GM23338 (cell line): ENCODE data around the gene FANCG. TPM values are rescaled to one million over a fixed set of nuclear protein-coding genes. Genes with fewer than 3 reads are reported as not detected.

Source experiments
- ATAC-seq: fragments of 200-7000 bp; cut with Tn5 transposase; 3 replicates; pipeline ENCODE4 v1.9.1; 2020
- DNase-seq: peaks from one replicate; pipeline ENCODE4 v3.0.0-alpha.2; 2015; ENCODE audit warnings: low spot score
- H2AFZ ChIP-seq: fragments of 200-600 bp; sonication (generic); 2 replicates; pipeline ENCODE4 v1.8.0; 2016; ENCODE audit warnings: antibody characterized with exemption, mild to moderate bottlenecking, moderate library complexity
- H3F3A ChIP-seq: fragments of 200-600 bp; sonication (generic); replicated peaks from 2 replicates; pipeline ENCODE4 v1.8.0; 2017; ENCODE audit warnings: antibody characterized with exemption, mixed run types, low read depth
- H3K27ac ChIP-seq: fragments of 200-600 bp; sonication (generic); 2 replicates; pipeline ENCODE4 v1.6.1; 2016; ENCODE audit warnings: low read depth
- H3K27me3 ChIP-seq: fragments of 200-600 bp; sonication (generic); 2 replicates; pipeline ENCODE4 v1.8.0; 2016; ENCODE audit warnings: mild to moderate bottlenecking, mixed run types, moderate library complexity; ENCODE audit not compliant: insufficient read depth
- H3K36me3 ChIP-seq: fragments of 200-600 bp; sonication (generic); 2 replicates; pipeline ENCODE4 v1.8.0; 2016; ENCODE audit warnings: mild to moderate bottlenecking; ENCODE audit not compliant: insufficient read depth
- H3K4me1 ChIP-seq: fragments of 200-600 bp; sonication (generic); 2 replicates; pipeline ENCODE4 v1.8.0; 2016; ENCODE audit warnings: mild to moderate bottlenecking, moderate library complexity; ENCODE audit not compliant: insufficient read depth
- H3K4me2 ChIP-seq: fragments of 200-600 bp; sonication (generic); 2 replicates; pipeline ENCODE4 v1.7.1; 2017; ENCODE audit warnings: mixed run types
- H3K4me3 ChIP-seq: fragments of 200-600 bp; sonication (generic); 2 replicates; pipeline ENCODE4 v1.6.1; 2016; ENCODE audit warnings: mixed run types
- H3K79me2 ChIP-seq: fragments of 200-600 bp; sonication (generic); replicated peaks from 2 replicates; pipeline ENCODE4 v1.8.0; 2017; ENCODE audit warnings: mild to moderate bottlenecking; ENCODE audit not compliant: insufficient read depth
- H3K9me2 ChIP-seq: fragments of 200-600 bp; sonication (generic); 2 replicates; pipeline ENCODE4 v1.8.0; 2017; ENCODE audit not compliant: insufficient read depth
- H4K20me1 ChIP-seq: fragments of 200-600 bp; sonication (generic); replicated peaks from 2 replicates; pipeline ENCODE4 v1.8.0; 2017; ENCODE audit warnings: mild to moderate bottlenecking; ENCODE audit not compliant: insufficient read depth
- H3K27ac Mint-ChIP-seq: 2 replicates; pipeline ENCODE4 v1.8.0; 2020; ENCODE audit warnings: inconsistent platforms, mild to moderate bottlenecking, moderate library complexity, mixed read lengths
- H3K27me3 Mint-ChIP-seq: 3 replicates; pipeline ENCODE4 v1.8.0; 2022; ENCODE audit warnings: low read depth, mild to moderate bottlenecking, moderate library complexity, mixed read lengths, inconsistent platforms; ENCODE audit not compliant: insufficient read depth, poor library complexity
- H3K36me3 Mint-ChIP-seq: 3 replicates; pipeline ENCODE4 v1.8.0; 2021; ENCODE audit warnings: low read depth, mild to moderate bottlenecking, inconsistent platforms, moderate library complexity, mixed read lengths
- H3K4me1 Mint-ChIP-seq: 3 replicates; pipeline ENCODE4 v1.8.0; 2020; ENCODE audit warnings: mild to moderate bottlenecking, inconsistent platforms, mixed read lengths
- H3K4me3 Mint-ChIP-seq: 3 replicates; pipeline ENCODE4 v1.8.0; 2021; ENCODE audit warnings: moderate library complexity, mild to moderate bottlenecking, inconsistent platforms, mixed read lengths
- H3K9me3 Mint-ChIP-seq: 3 replicates; pipeline ENCODE4 v1.8.0; 2020; ENCODE audit warnings: moderate library complexity, mild to moderate bottlenecking, inconsistent platforms, mixed read lengths
- CREB1 ChIP-seq: fragments of 250-450 bp; sonication (Bioruptor Pico); IDR thresholded peaks from 2 replicates; pipeline ENCODE4 v1.5.0; 2020; ENCODE audit warnings: low read depth, mild to moderate bottlenecking, moderate library complexity
- EZH2 ChIP-seq: fragments of 200-600 bp; sonication (generic); IDR thresholded peaks from one replicate; pipeline ENCODE4 v1.8.0; 2017; ENCODE audit warnings: antibody characterized with exemption, mild to moderate bottlenecking, low read depth; ENCODE audit not compliant: unreplicated experiment
- EZH2phosphoT487 ChIP-seq: fragments of 200-600 bp; sonication (generic); IDR thresholded peaks from one replicate; pipeline ENCODE4 v1.8.1; 2018; ENCODE audit warnings: antibody characterized with exemption; ENCODE audit not compliant: unreplicated experiment
- JUNB ChIP-seq: IDR thresholded peaks from one replicate; pipeline ENCODE4 v1.6.1; 2016; ENCODE audit warnings: antibody characterized with exemption; ENCODE audit not compliant: unreplicated experiment
- NANOG ChIP-seq: IDR thresholded peaks from 2 replicates; pipeline ENCODE4 v1.6.1; 2016; ENCODE audit warnings: antibody characterized with exemption, borderline replicate concordance
- POLR2AphosphoS5 ChIP-seq: IDR thresholded peaks from 2 replicates; pipeline ENCODE4 v1.6.1; 2016; ENCODE audit warnings: antibody characterized with exemption, low read depth
- STAT1 ChIP-seq: IDR thresholded peaks from one replicate; pipeline ENCODE4 v1.6.1; 2016; ENCODE audit warnings: antibody characterized with exemption; ENCODE audit not compliant: unreplicated experiment
- ZNF114 ChIP-seq: fragments of 250-450 bp; sonication (Bioruptor Pico); IDR thresholded peaks from 2 replicates; pipeline ENCODE4 v1.5.0; 2020; ENCODE audit warnings: mild to moderate bottlenecking, moderate library complexity
- ZNF331 ChIP-seq: fragments of 250-450 bp; sonication (Bioruptor Pico); IDR thresholded peaks from 2 replicates; pipeline ENCODE4 v1.5.0; 2020; ENCODE audit warnings: low read depth, mild to moderate bottlenecking, moderate library complexity
- polyA plus RNA-seq: library from polyadenylated mRNA; unstranded; fragments of >200 nt; fragmentation: Nextera tagmentation; extraction: Ambion mirVana; gene quantifications from 2 replicates; pipeline ENCODE4 v1.2.1, GENCODE V29; 2016
- total RNA-seq: library from RNA; depleted of rRNA; stranded (reverse); fragments of >200 nt; shearing (Covaris generic); gene quantifications from 2 replicates; pipeline ENCODE4 v1.2.3, GENCODE V29; 2014
- TF ChIP-seq, protein P1 (sequence below): IDR thresholded peaks from 2 replicates; pipeline ENCODE4 v1.6.1; 2016; ENCODE audit warnings: antibody characterized with exemption
- TF ChIP-seq, protein P2 (sequence below): fragments of 250-450 bp; sonication (Bioruptor Pico); IDR thresholded peaks from 2 replicates; pipeline ENCODE4 v1.5.0; 2020; ENCODE audit warnings: mild to moderate bottlenecking, moderate library complexity
- TF ChIP-seq, protein P3 (sequence below), 2 experiments: fragments of 200-600 bp in 1 of 2; sonication (generic) in 1 of 2; conservative IDR thresholded peaks; 2 replicates each; pipeline versions ENCODE4 v1.5.1 to v1.6.1; 2016 to 2017; ENCODE audit warnings: antibody characterized with exemption in 2 of 2, low read depth in 2 of 2, mild to moderate bottlenecking in 2 of 2, moderate library complexity in 1 of 2

Gene FANCG
- total and polyA plus RNA-seq, 2 experiments from 2014 or later, result 53.8 to 56.2 TPM

DNA sequence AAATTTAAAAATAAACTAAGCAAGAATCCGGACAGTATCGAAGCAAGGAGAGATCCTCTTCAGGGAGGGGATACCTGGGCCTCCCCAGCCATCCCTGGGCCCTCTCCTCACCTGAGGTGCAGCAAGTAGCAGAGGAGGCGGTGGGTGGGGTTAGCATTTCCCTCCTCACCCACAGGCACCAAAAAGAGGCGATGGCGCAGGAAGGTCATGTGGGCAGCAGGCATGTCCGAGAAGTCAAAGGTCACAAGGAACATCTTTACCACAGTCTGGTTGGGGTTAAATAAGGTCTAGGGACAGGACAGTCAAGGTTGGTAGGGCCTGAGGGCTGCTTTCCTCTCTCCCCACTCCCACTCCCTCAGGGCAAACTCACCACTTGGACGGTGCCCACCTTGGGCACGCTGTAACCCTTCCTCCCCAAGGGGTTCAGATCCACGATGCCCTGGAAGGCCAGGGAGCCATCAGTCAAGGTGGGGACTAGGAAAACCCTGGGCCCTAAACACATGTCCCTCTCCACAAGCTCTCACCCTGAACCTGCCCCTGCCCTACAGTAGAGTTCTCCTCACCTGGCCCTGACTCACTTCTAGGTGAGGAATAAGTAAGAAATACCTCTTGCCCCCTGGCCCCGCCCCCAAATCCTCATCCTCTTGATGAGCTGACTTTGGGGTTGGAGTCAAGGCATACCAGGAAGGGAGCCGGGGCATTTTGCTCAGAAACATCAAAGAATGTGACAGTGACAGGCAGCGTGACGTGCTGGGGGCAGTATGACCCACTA is 26.0 kb upstream of the FANCG start:
- Mint-ChIP-seq H3K27ac (no peak overlapping the region), H3K4me1 (peaks cover 21% of the 10 kb centered on the region), H3K27me3 (peaks cover 19% of the 10 kb centered on the region), H3K36me3 (peaks cover 28% of the 10 kb centered on the region), H3K4me3 (no peak overlapping the region; the same call in 2 of the 3 replicates), H3K9me3 (no peaks in the 10 kb centered on the region)
- Histone ChIP-seq H3K27me3 (no peaks in the 10 kb centered on the region), H3K4me3 (no peak overlapping the region), H3K27ac (no peak overlapping the region), H4K20me1 (no peaks in the 10 kb centered on the region), H2AFZ (no peak overlapping the region), H3K36me3 (no peaks in the 10 kb centered on the region; the same call in 1 of the 2 replicates), H3K79me2 (peaks cover 24% of the 10 kb centered on the region), H3K9me2 (no peaks in the 10 kb centered on the region), H3K4me1 (peaks cover 11% of the 10 kb centered on the region), H3K4me2 (no peak overlapping the region), H3F3A (peaks cover 8% of the 10 kb centered on the region)
- ATAC-seq, result no peak
- no peak for DNase-seq
- TF ChIP-seq, protein P1, sequence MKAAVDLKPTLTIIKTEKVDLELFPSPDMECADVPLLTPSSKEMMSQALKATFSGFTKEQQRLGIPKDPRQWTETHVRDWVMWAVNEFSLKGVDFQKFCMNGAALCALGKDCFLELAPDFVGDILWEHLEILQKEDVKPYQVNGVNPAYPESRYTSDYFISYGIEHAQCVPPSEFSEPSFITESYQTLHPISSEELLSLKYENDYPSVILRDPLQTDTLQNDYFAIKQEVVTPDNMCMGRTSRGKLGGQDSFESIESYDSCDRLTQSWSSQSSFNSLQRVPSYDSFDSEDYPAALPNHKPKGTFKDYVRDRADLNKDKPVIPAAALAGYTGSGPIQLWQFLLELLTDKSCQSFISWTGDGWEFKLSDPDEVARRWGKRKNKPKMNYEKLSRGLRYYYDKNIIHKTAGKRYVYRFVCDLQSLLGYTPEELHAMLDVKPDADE, result no peak
- TF ChIP-seq JUNB (no peak), EZH2phosphoT487 (no peak), CREB1 (CRISPR knock-in tag) (no peak), STAT1 (no peak), ZNF331 (CRISPR knock-in tag) (no peak), ZNF114 (CRISPR knock-in tag) (no peak), EZH2 (no peak), POLR2AphosphoS5 (no peak), NANOG (no peak)
- TF ChIP-seq, protein P2, sequence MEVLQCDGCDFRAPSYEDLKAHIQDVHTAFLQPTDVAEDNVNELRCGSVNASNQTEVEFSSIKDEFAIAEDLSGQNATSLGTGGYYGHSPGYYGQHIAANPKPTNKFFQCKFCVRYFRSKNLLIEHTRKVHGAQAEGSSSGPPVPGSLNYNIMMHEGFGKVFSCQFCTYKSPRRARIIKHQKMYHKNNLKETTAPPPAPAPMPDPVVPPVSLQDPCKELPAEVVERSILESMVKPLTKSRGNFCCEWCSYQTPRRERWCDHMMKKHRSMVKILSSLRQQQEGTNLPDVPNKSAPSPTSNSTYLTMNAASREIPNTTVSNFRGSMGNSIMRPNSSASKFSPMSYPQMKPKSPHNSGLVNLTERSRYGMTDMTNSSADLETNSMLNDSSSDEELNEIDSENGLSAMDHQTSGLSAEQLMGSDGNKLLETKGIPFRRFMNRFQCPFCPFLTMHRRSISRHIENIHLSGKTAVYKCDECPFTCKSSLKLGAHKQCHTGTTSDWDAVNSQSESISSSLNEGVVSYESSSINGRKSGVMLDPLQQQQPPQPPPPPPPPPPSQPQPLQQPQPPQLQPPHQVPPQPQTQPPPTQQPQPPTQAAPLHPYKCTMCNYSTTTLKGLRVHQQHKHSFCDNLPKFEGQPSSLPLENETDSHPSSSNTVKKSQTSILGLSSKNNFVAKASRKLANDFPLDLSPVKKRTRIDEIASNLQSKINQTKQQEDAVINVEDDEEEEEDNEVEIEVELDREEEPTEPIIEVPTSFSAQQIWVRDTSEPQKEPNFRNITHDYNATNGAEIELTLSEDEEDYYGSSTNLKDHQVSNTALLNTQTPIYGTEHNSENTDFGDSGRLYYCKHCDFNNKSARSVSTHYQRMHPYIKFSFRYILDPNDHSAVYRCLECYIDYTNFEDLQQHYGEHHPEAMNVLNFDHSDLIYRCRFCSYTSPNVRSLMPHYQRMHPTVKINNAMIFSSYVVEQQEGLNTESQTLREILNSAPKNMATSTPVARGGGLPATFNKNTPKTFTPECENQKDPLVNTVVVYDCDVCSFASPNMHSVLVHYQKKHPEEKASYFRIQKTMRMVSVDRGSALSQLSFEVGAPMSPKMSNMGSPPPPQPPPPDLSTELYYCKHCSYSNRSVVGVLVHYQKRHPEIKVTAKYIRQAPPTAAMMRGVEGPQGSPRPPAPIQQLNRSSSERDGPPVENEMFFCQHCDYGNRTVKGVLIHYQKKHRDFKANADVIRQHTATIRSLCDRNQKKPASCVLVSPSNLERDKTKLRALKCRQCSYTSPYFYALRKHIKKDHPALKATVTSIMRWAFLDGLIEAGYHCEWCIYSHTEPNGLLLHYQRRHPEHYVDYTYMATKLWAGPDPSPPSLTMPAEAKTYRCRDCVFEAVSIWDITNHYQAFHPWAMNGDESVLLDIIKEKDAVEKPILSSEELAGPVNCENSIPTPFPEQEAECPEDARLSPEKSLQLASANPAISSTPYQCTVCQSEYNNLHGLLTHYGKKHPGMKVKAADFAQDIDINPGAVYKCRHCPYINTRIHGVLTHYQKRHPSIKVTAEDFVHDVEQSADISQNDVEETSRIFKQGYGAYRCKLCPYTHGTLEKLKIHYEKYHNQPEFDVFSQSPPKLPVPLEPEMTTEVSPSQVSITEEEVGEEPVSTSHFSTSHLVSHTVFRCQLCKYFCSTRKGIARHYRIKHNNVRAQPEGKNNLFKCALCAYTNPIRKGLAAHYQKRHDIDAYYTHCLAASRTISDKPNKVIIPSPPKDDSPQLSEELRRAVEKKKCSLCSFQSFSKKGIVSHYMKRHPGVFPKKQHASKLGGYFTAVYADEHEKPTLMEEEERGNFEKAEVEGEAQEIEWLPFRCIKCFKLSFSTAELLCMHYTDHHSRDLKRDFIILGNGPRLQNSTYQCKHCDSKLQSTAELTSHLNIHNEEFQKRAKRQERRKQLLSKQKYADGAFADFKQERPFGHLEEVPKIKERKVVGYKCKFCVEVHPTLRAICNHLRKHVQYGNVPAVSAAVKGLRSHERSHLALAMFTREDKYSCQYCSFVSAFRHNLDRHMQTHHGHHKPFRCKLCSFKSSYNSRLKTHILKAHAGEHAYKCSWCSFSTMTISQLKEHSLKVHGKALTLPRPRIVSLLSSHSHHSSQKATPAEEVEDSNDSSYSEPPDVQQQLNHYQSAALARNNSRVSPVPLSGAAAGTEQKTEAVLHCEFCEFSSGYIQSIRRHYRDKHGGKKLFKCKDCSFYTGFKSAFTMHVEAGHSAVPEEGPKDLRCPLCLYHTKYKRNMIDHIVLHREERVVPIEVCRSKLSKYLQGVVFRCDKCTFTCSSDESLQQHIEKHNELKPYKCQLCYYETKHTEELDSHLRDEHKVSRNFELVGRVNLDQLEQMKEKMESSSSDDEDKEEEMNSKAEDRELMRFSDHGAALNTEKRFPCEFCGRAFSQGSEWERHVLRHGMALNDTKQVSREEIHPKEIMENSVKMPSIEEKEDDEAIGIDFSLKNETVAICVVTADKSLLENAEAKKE (CRISPR knock-in tag), result no peak
- TF ChIP-seq, protein P3, sequence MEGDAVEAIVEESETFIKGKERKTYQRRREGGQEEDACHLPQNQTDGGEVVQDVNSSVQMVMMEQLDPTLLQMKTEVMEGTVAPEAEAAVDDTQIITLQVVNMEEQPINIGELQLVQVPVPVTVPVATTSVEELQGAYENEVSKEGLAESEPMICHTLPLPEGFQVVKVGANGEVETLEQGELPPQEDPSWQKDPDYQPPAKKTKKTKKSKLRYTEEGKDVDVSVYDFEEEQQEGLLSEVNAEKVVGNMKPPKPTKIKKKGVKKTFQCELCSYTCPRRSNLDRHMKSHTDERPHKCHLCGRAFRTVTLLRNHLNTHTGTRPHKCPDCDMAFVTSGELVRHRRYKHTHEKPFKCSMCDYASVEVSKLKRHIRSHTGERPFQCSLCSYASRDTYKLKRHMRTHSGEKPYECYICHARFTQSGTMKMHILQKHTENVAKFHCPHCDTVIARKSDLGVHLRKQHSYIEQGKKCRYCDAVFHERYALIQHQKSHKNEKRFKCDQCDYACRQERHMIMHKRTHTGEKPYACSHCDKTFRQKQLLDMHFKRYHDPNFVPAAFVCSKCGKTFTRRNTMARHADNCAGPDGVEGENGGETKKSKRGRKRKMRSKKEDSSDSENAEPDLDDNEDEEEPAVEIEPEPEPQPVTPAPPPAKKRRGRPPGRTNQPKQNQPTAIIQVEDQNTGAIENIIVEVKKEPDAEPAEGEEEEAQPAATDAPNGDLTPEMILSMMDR (conservative IDR thresholded peaks at IDR 0.05; ENCODE audit: low read depth in 2 of 2), result no peak
